Keratinocyte (primary cell): Measurements from ENCODE around the gene P2RX1.

Experiments
- EZH2 ChIP-seq: IDR thresholded peaks from one replicate; pipeline ENCODE4 v1.6.1; 2012; ENCODE audit warnings: inconsistent platforms, mild to moderate bottlenecking, low read length, moderate library complexity
- TF ChIP-seq, protein P1 (sequence below), 3 experiments: IDR thresholded peaks in 1 of 3; conservative IDR thresholded peaks in 1 of 3; optimal IDR thresholded peaks in 1 of 3; 2 replicates in 2 of 3; 3 replicates in 1 of 3; pipeline versions ENCODE3 to v1.5.1; 2011; ENCODE audit warnings: low read length in 3 of 3, mild to moderate bottlenecking in 3 of 3, moderate library complexity in 2 of 3, control low read depth in 1 of 3, inconsistent platforms in 1 of 3; ENCODE audit not compliant: insufficient read depth in 2 of 3; ENCODE audit errors: extremely low read depth in 1 of 3

DNA sequence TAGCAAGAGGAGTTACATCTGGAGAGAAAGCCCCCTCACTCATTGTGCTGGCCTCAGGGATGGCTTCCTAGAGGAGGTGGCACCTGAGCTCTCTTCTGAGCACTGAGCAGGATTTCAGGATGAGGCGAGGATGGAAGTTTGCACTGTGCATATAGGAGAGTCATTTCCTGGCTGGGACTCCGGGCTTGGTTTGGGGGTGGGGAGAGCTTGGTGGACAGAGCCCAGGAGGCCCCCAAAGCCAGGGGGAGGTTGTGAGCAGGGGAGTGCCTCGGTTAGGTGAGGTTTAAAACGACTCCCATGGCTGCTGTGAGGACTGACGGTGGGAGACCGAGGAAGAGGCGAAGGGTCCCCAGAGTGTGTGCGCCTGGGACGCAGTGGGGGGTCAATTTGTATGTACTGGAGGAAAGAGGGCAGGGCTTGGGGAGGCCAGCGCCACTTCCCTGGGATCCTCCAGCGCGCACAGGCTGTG, 24.6 kb downstream of the P2RX1 start:
- no peak for TF ChIP-seq EZH2
- TF ChIP-seq, protein P1, sequence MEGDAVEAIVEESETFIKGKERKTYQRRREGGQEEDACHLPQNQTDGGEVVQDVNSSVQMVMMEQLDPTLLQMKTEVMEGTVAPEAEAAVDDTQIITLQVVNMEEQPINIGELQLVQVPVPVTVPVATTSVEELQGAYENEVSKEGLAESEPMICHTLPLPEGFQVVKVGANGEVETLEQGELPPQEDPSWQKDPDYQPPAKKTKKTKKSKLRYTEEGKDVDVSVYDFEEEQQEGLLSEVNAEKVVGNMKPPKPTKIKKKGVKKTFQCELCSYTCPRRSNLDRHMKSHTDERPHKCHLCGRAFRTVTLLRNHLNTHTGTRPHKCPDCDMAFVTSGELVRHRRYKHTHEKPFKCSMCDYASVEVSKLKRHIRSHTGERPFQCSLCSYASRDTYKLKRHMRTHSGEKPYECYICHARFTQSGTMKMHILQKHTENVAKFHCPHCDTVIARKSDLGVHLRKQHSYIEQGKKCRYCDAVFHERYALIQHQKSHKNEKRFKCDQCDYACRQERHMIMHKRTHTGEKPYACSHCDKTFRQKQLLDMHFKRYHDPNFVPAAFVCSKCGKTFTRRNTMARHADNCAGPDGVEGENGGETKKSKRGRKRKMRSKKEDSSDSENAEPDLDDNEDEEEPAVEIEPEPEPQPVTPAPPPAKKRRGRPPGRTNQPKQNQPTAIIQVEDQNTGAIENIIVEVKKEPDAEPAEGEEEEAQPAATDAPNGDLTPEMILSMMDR (optimal IDR thresholded peaks at IDR 0.05 in 1 of 3, IDR thresholded peaks at IDR 0.05 in 1 of 3, conservative IDR thresholded peaks at IDR 0.05 in 1 of 3; ENCODE audit: extremely low read depth in 1 of 3, insufficient read depth in 2 of 3, low read length in 3 of 3), result no peak
